ENCODE data around the gene ACKR3. TPM values are rescaled to one million over a fixed set of nuclear protein-coding genes. Genes with fewer than 3 reads are reported as not detected.

ACKR3 gene
- total and polyA plus RNA-seq, 2 of the 4 experiments (the other 2 are of a cell fraction): not detected

DNA sequence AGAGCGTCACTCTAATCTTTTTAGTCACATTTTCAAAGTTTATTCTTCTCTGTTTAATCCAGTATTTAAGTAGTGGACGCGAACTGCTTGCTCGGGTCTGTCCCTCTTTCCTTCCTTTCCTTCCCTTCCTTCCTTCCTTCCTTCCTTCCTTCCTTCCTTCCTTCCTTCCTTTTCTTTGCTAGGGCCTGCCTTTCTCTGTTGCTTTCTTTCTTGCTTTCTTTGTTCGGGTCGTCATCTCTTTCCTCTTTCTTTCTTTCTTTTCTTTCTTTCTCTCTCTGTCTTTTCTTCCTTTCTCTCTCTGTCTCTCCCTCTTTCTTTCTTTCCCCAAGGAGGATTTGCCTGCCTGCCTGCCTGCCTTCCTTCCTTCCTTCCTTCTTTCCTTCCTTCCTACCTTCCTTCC, 3.0 kb upstream of the ACKR3 start:
- Histone ChIP-seq H3K23ac (ENCODE audit: low read depth, low read length) (no peak overlapping the region), H2AK5ac (ENCODE audit: low read depth, low read length) (no peak overlapping the region), H3K4me2 (ENCODE audit: low read depth, low read length) (no peak overlapping the region), H3K9ac (ENCODE audit: low read depth, low read length) (no peak overlapping the region), H2AK9ac (replicated peaks; ENCODE audit: low read depth, low read length, poor library complexity) (no peak overlapping the region), H3K9me3 (ENCODE audit: control insufficient read depth, insufficient read depth, low read length) (no peaks in the 10 kb centered on the region; the same call in 1 of the 2 replicates), H3K14ac (replicated peaks; ENCODE audit: low read depth, low read length) (no peak overlapping the region), H3K56ac (ENCODE audit: extremely low read depth, insufficient read depth, low read length) (no peak overlapping the region), H2BK120ac (ENCODE audit: low read depth, low read length) (no peak overlapping the region), H4K8ac (ENCODE audit: low read depth in 2 of 2, low read length in 2 of 2) (no peak overlapping the region), H3K9me1 (ENCODE audit: insufficient read depth, low read length) (no peaks in the 10 kb centered on the region), H3K4ac (ENCODE audit: low read depth, low read length) (no peak overlapping the region), H3K36me3 (ENCODE audit: control insufficient read depth, insufficient read depth, low read length) (no peaks in the 10 kb centered on the region), H4K20me1 (ENCODE audit: insufficient read depth, low read length) (no peaks in the 10 kb centered on the region), H4K91ac (ENCODE audit: insufficient read depth, low read depth, low read length) (no peak overlapping the region), H3K4me1 (ENCODE audit: control insufficient read depth, insufficient read depth, low read length) (no peaks in the 10 kb centered on the region; the same call in 1 of the 2 replicates), H2BK15ac (ENCODE audit: low read depth, low read length) (no peak overlapping the region), H3K79me1 (ENCODE audit: low read depth in 1 of 2, low read length in 2 of 2) (no peaks in the 10 kb centered on the region), H3K4me3 (ENCODE audit: insufficient read depth, low read depth, low read length) (no peak overlapping the region), H2BK20ac (ENCODE audit: low read depth, low read length) (no peak overlapping the region), H3K27me3 (ENCODE audit: control insufficient read depth, insufficient read depth, low read length) (peaks cover 50% of the 10 kb centered on the region), H4K5ac (ENCODE audit: low read depth, low read length) (no peak overlapping the region), H3K27ac (ENCODE audit: insufficient read depth, low read length) (no peak overlapping the region), H2AFZ (replicated peaks; ENCODE audit: low read length, poor library complexity) (no peak overlapping the region), H2BK5ac (ENCODE audit: low read depth, low read length, poor library complexity, severe bottlenecking) (no peak overlapping the region), H3K18ac (ENCODE audit: low read depth, low read length) (no peak overlapping the region)
- in situ Hi-C loops (cut with MboI; ENCODE audit: low sequenced_read_pairs) (no loop called here), dilution Hi-C loops (cut with HindIII; ENCODE audit: low sequenced_read_pairs, unreplicated experiment) (no loop called here), intact Hi-C loops (cut with micrococcal nuclease) (loop anchor here (5.0 kb wide), 1 partner anchor 461 kb away; no protein-coding TSS in a partner anchor)
- whole genome bisulfite sequencing, 2 experiments (ENCODE audit: extremely low coverage in 2 of 2, insufficient read length in 1 of 2): 86% methylated on average over 2 of the region's 6 CpGs; no CpG with 5 or more reads in 1 of the 2 experiments
- DNase-seq: no peak
- TF ChIP-seq MAZ (IDR thresholded peaks at IDR 0.05; ENCODE audit: borderline replicate concordance, low read depth, low read length) (no peak), MXI1 (IDR thresholded peaks at IDR 0.05; ENCODE audit: borderline replicate concordance, low read depth, low read length) (no peak), NFE2L2 (IDR thresholded peaks at IDR 0.05; ENCODE audit: low read depth, low read length) (no peak), POLR2A (IDR thresholded peaks at IDR 0.05; ENCODE audit: low read depth, low read length) (no peak), RCOR1 (IDR thresholded peaks at IDR 0.05; ENCODE audit: insufficient replicate concordance, low read length) (no peak), CHD1 (IDR thresholded peaks at IDR 0.05; ENCODE audit: low read depth, low read length) (no peak), SMC3 (IDR thresholded peaks at IDR 0.05; ENCODE audit: low read depth, low read length) (no peak), RFX5 (IDR thresholded peaks at IDR 0.05; ENCODE audit: low read depth, low read length) (no peak), CEBPB (IDR thresholded peaks at IDR 0.05; ENCODE audit: low read depth, low read length) (no peak), BHLHE40 (IDR thresholded peaks at IDR 0.05; ENCODE audit: low read depth, low read length) (no peak), FOS (IDR thresholded peaks at IDR 0.05; ENCODE audit: low read depth, low read length) (no peak), MAFK (IDR thresholded peaks at IDR 0.05; ENCODE audit: low read depth, low read length) (no peak), RAD21 (IDR thresholded peaks at IDR 0.05; ENCODE audit: low read length) (no peak)
- TF ChIP-seq, protein P1, sequence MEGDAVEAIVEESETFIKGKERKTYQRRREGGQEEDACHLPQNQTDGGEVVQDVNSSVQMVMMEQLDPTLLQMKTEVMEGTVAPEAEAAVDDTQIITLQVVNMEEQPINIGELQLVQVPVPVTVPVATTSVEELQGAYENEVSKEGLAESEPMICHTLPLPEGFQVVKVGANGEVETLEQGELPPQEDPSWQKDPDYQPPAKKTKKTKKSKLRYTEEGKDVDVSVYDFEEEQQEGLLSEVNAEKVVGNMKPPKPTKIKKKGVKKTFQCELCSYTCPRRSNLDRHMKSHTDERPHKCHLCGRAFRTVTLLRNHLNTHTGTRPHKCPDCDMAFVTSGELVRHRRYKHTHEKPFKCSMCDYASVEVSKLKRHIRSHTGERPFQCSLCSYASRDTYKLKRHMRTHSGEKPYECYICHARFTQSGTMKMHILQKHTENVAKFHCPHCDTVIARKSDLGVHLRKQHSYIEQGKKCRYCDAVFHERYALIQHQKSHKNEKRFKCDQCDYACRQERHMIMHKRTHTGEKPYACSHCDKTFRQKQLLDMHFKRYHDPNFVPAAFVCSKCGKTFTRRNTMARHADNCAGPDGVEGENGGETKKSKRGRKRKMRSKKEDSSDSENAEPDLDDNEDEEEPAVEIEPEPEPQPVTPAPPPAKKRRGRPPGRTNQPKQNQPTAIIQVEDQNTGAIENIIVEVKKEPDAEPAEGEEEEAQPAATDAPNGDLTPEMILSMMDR (conservative IDR thresholded peaks at IDR 0.05; ENCODE audit: low read depth, low read length): no peak
- TF ChIP-seq, protein P2, sequence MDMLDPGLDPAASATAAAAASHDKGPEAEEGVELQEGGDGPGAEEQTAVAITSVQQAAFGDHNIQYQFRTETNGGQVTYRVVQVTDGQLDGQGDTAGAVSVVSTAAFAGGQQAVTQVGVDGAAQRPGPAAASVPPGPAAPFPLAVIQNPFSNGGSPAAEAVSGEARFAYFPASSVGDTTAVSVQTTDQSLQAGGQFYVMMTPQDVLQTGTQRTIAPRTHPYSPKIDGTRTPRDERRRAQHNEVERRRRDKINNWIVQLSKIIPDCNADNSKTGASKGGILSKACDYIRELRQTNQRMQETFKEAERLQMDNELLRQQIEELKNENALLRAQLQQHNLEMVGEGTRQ (IDR thresholded peaks at IDR 0.05; ENCODE audit: low read depth, low read length): no peak
- TF ChIP-seq, protein P3, sequence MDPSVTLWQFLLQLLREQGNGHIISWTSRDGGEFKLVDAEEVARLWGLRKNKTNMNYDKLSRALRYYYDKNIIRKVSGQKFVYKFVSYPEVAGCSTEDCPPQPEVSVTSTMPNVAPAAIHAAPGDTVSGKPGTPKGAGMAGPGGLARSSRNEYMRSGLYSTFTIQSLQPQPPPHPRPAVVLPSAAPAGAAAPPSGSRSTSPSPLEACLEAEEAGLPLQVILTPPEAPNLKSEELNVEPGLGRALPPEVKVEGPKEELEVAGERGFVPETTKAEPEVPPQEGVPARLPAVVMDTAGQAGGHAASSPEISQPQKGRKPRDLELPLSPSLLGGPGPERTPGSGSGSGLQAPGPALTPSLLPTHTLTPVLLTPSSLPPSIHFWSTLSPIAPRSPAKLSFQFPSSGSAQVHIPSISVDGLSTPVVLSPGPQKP (IDR thresholded peaks at IDR 0.05; ENCODE audit: borderline replicate concordance, low read depth, low read length): no peak
- ATAC-seq (ENCODE audit: low read depth): no peak
- no TSS peak for BruUV-seq (replicated peaks)
- POLR2A ChIA-PET (ENCODE audit: unreplicated experiment): no interaction called here
- CTCF ChIA-PET: no interaction called here
